ENCODE results near the gene H2BW1. TPM values are rescaled to one million over a fixed set of nuclear protein-coding genes. Genes with fewer than 3 reads are reported as not detected.
"Not testable (repeated sequence)": the region's sequence is repeated elsewhere in the genome, so short reads cannot be mapped to it uniquely, and the experiment has no call there.

The H2BW1 gene
- polyA plus RNA-seq, 1 donor from 2014 or later = not detected

DNA sequence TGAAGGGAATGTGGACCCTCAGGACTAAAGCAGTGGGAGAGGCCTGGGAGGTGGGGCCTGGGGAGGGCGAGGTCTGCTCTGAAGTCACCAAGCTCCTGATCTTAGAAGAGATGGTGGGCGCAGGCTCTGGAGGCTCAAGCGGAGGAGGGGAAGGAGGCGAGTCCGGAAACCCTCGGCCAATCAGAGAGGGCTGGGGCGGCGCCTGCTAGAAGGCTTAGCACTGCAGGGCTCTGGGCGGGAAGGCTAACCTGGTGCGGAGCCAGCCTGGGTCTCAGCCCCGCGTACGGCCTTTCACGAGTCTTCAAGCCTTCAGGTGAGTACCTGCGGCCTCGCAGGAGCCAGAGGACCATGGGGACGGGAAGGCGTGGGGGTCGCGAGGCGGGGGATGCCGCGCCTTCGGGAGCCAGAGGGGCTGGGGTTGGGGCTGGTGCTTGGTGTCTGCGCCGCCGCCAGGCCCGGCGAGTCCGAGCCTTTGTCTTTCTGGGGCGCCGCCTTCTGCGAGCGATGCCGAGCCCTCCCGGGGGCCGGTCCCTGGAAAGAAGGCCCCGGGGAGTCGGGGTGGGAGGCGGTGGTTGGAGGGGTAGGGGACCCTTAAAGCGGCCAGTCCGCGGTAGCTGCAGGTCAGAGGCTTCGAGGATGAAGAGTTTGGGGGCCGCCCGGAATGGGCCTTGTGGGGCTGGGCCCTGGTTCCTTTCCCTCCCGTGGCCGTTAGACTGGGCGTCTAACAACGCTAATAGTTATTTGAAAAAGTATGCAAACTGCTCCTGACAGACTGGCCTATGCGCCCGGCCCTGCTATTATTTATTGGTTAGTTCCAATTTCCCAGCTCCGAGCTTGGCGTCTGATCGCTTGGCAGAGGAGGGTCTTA is 50.9 kb downstream of the H2BW1 start, which contains the start of gene TMSB15B:
Gene TMSB15B (plus strand): TSS at position 217 of the 868 bp plus-strand sequence.
- not testable (repeated sequence) for H3K9me2 ChIP-seq (ENCODE audit: insufficient read depth, low read length); H3F3A ChIP-seq (ENCODE audit: insufficient read depth, low read length, poor library complexity, severe bottlenecking); H3K4me2 ChIP-seq (ENCODE audit: low read length); H4K20me1 ChIP-seq (ENCODE audit: insufficient read depth); H3K27me3 ChIP-seq (ENCODE audit: insufficient read depth, low read depth, low read length); H3K36me3 ChIP-seq (ENCODE audit: insufficient read depth, low read length); H3K27ac ChIP-seq (ENCODE audit: low read length); H3K79me2 ChIP-seq (replicated peaks; ENCODE audit: insufficient read depth, low read length); H3K4me3 ChIP-seq (ENCODE audit: low read length); H3K9ac ChIP-seq (ENCODE audit: low read length); H3K9me3 ChIP-seq (ENCODE audit: low read length); H2AFZ ChIP-seq (ENCODE audit: low read depth, low read length)

Other genes starting within 250 kb of the H2BW1 start
- 0.71 and 0.88 TPM in 2 replicates for gene PLP1, start 236.9 kb downstream of the H2BW1 start, polyA plus RNA-seq
- 50.6 TPM in 2 replicates for gene RAB9B, start 181.5 kb downstream of the H2BW1 start, polyA plus RNA-seq
- 128 and 133 TPM in 2 replicates for gene TMSB15B, start 51.1 kb downstream of the H2BW1 start, polyA plus RNA-seq
- gene H2BW2, start 26.2 kb upstream of the H2BW1 start, polyA plus RNA-seq = not detected in 2 replicates
- gene TMSB15C, start 62.5 kb upstream of the H2BW1 start, polyA plus RNA-seq = 38.0 and 53.2 TPM in 2 replicates
- gene ZCCHC18, start 98.8 kb upstream of the H2BW1 start, polyA plus RNA-seq = 70.0 and 132 TPM in 2 replicates
- gene SLC25A53, start 143.3 kb upstream of the H2BW1 start, polyA plus RNA-seq = 4.8 and 6.6 TPM in 2 replicates
- 37.4 and 38.2 TPM in 2 replicates for gene FAM199X, start 152.7 kb upstream of the H2BW1 start, polyA plus RNA-seq
- not detected in 2 replicates for gene ESX1, start 241.2 kb upstream of the H2BW1 start, polyA plus RNA-seq

Measured in neural cell (in vitro differentiated cells).